ENCODE data around the gene CARS2.
"Not testable (repeated sequence)": the region's sequence is repeated elsewhere in the genome, so short reads cannot be mapped to it uniquely, and the experiment has no call there.

CARS2 gene

GRCh38 chr13:110615005-110615321 lies 91.0 kb downstream of the CARS2 start:
- DNase-seq = no peak

- DNase-seq = no peak
Measured at GRCh38 chr13:110610955-110611595, 94.8 kb downstream of the CARS2 start.

- no peak for DNase-seq
Measured at GRCh38 chr13:110607675-110608224, 98.2 kb downstream of the CARS2 start.

- not testable (repeated sequence) for DNase-seq
Measured at GRCh38 chr13:110606281-110606680, 99.6 kb downstream of the CARS2 start.

- no peak for DNase-seq
Measured at GRCh38 chr13:110605132-110605531, 100.8 kb downstream of the CARS2 start.

GRCh38 chr13:110600980-110601379 lies 104.9 kb downstream of the CARS2 start:
- no peak for DNase-seq

- no peak for DNase-seq
Measured at GRCh38 chr13:110600261-110600819, 105.6 kb downstream of the CARS2 start.

GRCh38 chr13:110597041-110597689 lies 108.8 kb downstream of the CARS2 start:
- DNase-seq = no peak

GRCh38 chr13:110593430-110594130 lies 112.3 kb downstream of the CARS2 start:
- peak; percentile 86 for DNase-seq

GRCh38 chr13:110592665-110593064 lies 113.3 kb downstream of the CARS2 start:
- DNase-seq = no peak
